Erythroblast (primary cell): ENCODE results near the gene PPP2R2C.

Experiments
- DNase-seq, 2 experiments: peaks; one replicate each; lab custom pipeline; 2025; lab: John Stamatoyannopoulos, UW
- GATA1 ChIP-seq: IDR thresholded peaks from 2 replicates; pipeline ENCODE4 v1.6.1; 2011; ENCODE audit warnings: low read depth, mild to moderate bottlenecking, control low read depth, low read length, moderate library complexity
- POLR2A ChIP-seq: IDR thresholded peaks from 2 replicates; pipeline ENCODE4 v1.6.1; 2011; ENCODE audit warnings: mild to moderate bottlenecking, low read length

PPP2R2C gene

GRCh38 chr4:6469898-6470501 lies 2.4 kb downstream of the PPP2R2C start:
- TF ChIP-seq POLR2A = no peak
- no peak for TF ChIP-seq GATA1

GRCh38 chr4:6469144-6469543 lies 3.3 kb downstream of the PPP2R2C start:
- no peak for DNase-seq
- TF ChIP-seq GATA1 (no peak), POLR2A (no peak)

More at GRCh38 chr4:6469898-6470501, 2.4 kb downstream of the PPP2R2C start:
- no peak for DNase-seq

GRCh38 chr4:6468376-6468775 lies 4.0 kb downstream of the PPP2R2C start:
- no peak for TF ChIP-seq GATA1
- TF ChIP-seq POLR2A = no peak
- no peak for DNase-seq

- DNase-seq = no peak
- TF ChIP-seq POLR2A (no peak), GATA1 (no peak)
These were observed 4.8 kb downstream of the PPP2R2C start for GRCh38 chr4:6467600-6467999.

- TF ChIP-seq GATA1 = no peak
- no peak for TF ChIP-seq POLR2A
These were observed 5.5 kb downstream of the PPP2R2C start for GRCh38 chr4:6466756-6467381.

GRCh38 chr4:6465955-6466354 lies 6.5 kb downstream of the PPP2R2C start:
- TF ChIP-seq GATA1 (no peak), POLR2A (no peak)
- no peak for DNase-seq

More at GRCh38 chr4:6466756-6467381, 5.5 kb downstream of the PPP2R2C start:
- no peak for DNase-seq

GRCh38 chr4:6464842-6465588 lies 7.4 kb downstream of the PPP2R2C start:
- DNase-seq = no peak
- TF ChIP-seq GATA1 (no peak), POLR2A (no peak)

- no peak for TF ChIP-seq GATA1
- no peak for TF ChIP-seq POLR2A
- no peak for DNase-seq
These were observed 8.8 kb downstream of the PPP2R2C start for GRCh38 chr4:6463311-6464289.

- no peak for DNase-seq
- no peak for TF ChIP-seq GATA1
- no peak for TF ChIP-seq POLR2A
These were observed 10.9 kb downstream of the PPP2R2C start for GRCh38 chr4:6461301-6462165.

- TF ChIP-seq GATA1 = no peak
- no peak for TF ChIP-seq POLR2A
These were observed 11.5 kb downstream of the PPP2R2C start for GRCh38 chr4:6460876-6461275.

GRCh38 chr4:6458528-6458927 lies 13.9 kb downstream of the PPP2R2C start:
- DNase-seq = no peak
- TF ChIP-seq POLR2A (no peak), GATA1 (no peak)

More at GRCh38 chr4:6460876-6461275, 11.5 kb downstream of the PPP2R2C start:
- DNase-seq = no peak

GRCh38 chr4:6456450-6456849 lies 16.0 kb downstream of the PPP2R2C start:
- TF ChIP-seq POLR2A = no peak
- no peak for TF ChIP-seq GATA1
- DNase-seq = no peak
